OCI-LY1 (cell line): ENCODE measurements around the gene IWS1.

Source experiments
- EZH2 ChIP-seq: fragments of 200-600 bp; sonication (generic), shearing (Covaris generic); IDR thresholded peaks from 2 replicates; pipeline ENCODE4 v1.8.0; 2017; ENCODE audit warnings: borderline replicate concordance, mixed run types, mild to moderate bottlenecking, antibody characterized with exemption, low read length, moderate library complexity, mixed read lengths
- TF ChIP-seq, protein P1 (sequence below): fragments of 200-600 bp; sonication (generic), shearing (Covaris generic); IDR thresholded peaks from 2 replicates; pipeline ENCODE4 v1.5.1; 2017; ENCODE audit warnings: mild to moderate bottlenecking, antibody characterized with exemption, low read length, moderate library complexity, mixed read lengths

GRCh38 chr2:127541809-127542208, 15.5 kb upstream of the IWS1 start:
- TF ChIP-seq, protein P1, sequence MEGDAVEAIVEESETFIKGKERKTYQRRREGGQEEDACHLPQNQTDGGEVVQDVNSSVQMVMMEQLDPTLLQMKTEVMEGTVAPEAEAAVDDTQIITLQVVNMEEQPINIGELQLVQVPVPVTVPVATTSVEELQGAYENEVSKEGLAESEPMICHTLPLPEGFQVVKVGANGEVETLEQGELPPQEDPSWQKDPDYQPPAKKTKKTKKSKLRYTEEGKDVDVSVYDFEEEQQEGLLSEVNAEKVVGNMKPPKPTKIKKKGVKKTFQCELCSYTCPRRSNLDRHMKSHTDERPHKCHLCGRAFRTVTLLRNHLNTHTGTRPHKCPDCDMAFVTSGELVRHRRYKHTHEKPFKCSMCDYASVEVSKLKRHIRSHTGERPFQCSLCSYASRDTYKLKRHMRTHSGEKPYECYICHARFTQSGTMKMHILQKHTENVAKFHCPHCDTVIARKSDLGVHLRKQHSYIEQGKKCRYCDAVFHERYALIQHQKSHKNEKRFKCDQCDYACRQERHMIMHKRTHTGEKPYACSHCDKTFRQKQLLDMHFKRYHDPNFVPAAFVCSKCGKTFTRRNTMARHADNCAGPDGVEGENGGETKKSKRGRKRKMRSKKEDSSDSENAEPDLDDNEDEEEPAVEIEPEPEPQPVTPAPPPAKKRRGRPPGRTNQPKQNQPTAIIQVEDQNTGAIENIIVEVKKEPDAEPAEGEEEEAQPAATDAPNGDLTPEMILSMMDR: no peak
- TF ChIP-seq EZH2: no peak
